Colon (tissue), 2 donors: Measurements from ENCODE around the gene PTPRG.

Source experiments
- FAIRE-seq: peaks from 2 replicates; lab custom pipeline; 2012; peaks lifted over from hg19 to GRCh38; lab: Jason Lieb, UNC
- donor health status: control.
- donor health status: control.

Gene PTPRG

DNA sequence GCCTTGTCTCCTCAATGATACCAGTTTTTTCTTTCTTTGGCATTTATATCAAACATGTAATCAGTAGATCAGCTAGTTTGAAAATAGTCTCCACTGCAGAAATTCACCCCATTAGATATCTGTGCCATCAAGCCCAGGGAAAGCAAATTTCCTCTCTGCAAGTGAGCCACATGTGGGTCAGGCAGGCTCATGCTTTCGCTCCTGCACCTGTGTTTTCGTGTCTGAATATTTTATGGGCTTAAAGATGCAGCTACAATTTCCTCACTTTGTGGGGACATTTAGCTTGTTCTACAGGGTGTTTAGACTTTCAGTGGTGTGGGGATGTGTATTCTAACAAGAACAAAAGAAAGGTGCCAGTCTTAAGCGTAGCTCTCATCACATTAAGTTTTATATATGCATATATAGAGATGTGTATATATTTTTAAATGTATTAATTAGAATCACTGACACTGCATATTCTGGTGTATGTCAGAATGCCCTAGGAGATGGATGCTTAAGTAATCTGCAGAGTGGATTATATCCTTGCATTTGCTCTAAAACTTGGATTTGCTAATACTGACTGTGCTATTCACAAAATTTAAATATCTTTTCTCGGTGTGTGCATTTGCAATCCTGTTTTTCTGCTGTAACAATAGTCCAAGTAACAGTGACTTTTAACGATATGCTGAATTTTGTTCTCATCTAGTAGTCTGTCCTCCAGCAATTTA lies 372.6 kb downstream of the PTPRG start:
- FAIRE-seq = no peak

- FAIRE-seq = no peak
Observed at GRCh38 chr3:61934505-61934871, 373.1 kb downstream of the PTPRG start.

- no peak for FAIRE-seq
Observed at GRCh38 chr3:61935814-61936213, 374.4 kb downstream of the PTPRG start.

- no peak for FAIRE-seq
Observed at GRCh38 chr3:61936344-61936937, 375.1 kb downstream of the PTPRG start.

GRCh38 chr3:61937477-61937876 lies 376.1 kb downstream of the PTPRG start:
- FAIRE-seq = no peak

DNA sequence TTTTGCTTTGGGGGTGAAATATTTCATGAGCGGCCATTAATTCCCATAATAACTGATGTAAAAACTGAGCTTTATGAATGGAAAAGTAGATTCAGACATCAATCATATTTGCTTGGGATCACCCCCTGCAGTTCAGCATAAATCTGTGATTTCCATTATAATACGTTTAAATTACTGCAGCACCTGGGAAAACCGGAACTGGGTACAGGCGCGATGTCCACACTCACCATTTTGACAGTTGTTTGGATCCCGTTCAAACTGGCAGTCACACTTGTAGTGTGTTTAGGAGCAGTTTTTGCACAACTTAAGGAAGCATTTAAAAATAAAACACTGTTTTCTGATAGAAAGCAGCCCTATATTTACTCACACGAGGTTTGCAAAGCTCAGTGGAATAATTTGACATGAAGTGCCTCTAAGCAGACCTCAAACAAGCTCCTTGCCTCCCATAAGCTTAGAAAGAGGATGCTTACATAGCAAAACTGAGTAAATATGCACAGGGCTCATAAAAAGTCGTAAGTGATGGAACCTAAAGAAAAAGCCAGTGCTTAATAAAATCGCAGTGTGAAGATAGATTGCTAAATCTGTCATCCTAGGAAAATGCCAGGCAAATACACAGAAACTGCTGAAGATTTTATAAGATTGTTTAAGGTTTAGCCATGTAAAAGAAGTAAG lies 377.6 kb downstream of the PTPRG start:
- FAIRE-seq = no peak

DNA sequence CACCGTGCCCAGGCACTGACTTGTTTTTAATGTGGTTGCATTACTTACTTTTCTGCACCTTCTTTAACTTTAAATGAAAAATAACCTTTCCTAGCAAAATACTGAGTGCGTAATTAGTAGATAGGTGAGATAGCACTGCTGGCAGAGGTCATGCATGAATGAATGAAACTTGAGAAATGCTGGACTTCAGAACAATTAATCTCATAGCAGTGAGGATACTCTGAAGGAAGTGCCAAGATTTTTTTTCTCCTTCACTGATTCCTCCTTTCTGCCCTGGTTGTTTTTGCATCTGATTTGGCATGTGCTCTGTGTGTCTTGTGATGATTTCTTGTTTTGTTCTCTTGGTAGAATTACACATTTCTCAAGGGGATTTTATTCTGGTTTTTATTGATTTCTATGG lies 378.9 kb downstream of the PTPRG start:
- FAIRE-seq = no peak

DNA sequence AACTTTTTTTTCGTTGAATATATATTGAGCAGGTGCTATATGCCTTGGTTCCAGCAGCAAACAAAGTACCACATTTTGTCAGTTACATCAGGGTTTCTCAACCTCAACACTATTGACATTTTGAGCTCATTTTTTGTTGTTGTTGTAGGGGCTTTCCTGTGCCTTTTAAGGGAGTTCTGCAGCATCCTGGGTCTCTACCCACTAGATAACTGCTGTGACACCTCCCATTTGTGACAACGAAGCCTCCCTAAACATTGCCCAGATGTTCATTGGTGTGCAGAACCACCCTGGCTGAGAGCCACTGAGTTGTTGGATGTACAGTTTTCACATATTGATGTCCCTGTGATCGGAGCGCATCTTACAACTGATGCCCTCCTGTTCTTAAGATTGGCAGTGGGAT lies 382.6 kb downstream of the PTPRG start:
- FAIRE-seq = no peak

DNA sequence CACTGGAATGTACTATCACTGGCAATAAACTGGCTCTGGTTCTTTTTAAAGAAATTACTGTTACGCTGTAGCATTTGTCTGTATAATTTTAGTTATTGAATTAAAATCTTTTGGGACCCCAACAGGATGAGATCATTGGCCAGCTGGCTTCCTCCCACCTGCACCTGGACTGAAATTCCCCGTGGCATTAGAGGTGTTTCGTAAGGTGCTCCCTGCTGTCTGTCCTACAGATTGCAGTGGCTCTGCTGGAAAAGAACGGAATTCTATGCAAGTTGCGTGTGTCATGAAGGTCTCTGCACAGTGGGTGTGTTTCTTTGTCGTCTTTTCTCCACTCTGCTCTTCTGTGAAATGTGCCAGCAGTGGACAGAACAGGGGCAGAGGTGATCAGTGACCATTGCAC lies 383.4 kb downstream of the PTPRG start:
- no peak for FAIRE-seq

- no peak for FAIRE-seq
Observed at GRCh38 chr3:61945657-61946056, 384.3 kb downstream of the PTPRG start.

GRCh38 chr3:61946570-61947324 lies 385.4 kb downstream of the PTPRG start:
- no peak for FAIRE-seq

DNA sequence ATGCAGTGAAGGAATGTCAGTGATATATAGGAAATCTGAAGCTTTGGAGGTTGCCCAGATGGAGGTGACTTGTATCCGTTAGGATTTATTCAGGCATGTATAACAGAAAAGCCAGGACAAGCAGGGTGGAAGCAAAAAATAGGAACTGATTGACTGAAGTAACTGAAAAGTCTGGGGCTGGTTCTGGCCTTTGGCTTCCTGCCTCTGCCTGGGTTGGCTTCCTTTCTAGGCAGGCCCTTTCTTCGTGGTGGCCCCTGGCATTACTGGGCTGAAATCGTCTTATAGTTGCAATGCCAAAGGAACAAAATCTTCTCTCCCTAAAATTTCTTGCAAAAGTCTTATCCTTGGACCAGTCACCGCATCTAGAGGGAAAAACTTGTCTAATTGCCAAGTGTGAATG lies 386.1 kb downstream of the PTPRG start:
- no peak for FAIRE-seq

DNA sequence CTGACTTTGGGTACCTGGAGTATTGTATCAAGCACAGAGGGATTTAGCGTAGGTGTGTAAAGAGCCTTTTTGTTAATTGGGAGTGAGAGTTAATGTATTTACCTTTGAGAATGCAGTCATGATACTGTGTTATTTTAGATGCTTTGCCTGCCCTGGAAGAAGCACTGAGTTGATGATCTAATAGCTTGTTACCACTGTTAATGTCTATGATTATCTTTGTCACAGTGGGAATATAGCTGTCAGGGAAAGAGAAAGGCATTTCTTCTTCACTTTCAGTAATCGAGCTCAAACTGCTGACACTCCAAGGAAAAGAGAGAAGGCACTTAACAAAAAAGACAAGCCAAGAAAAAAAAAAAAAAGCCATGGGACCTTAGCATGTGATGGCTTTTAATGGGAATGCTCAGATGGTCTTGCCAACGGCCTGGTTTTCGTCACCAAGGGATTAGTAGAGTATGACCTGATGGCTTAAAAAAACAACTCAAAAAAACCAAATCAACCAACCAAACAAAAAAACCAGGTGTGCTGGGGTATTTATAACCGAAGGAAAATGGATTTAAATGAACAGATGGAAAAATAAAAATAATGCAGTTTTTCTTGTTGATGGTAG lies 387.4 kb downstream of the PTPRG start:
- no peak for FAIRE-seq

DNA sequence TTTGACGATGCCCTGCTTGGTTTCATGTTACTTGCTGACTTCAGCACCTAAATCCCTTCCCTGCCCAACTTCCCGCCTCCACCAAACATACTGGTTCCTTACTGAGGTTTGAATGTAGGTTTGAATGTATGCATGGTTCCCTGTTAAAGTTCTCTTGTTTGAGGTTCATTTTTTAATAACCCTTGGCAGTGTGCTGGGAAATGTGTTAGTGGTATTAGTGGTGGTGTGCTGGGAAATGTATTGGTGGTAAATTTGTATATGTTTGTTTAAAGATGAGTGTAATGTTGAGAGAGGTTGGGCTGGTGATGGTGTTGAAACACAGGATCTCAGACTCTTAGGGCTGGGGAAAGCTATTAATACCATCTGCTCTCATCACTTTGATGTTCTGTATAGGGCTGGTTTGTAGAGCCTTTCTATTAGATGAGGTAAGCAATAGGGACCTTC lies 392.7 kb downstream of the PTPRG start:
- FAIRE-seq = no peak

GRCh38 chr3:61955483-61955882 lies 394.1 kb downstream of the PTPRG start:
- FAIRE-seq = no peak

GRCh38 chr3:61956236-61956635 lies 394.9 kb downstream of the PTPRG start:
- no peak for FAIRE-seq

DNA sequence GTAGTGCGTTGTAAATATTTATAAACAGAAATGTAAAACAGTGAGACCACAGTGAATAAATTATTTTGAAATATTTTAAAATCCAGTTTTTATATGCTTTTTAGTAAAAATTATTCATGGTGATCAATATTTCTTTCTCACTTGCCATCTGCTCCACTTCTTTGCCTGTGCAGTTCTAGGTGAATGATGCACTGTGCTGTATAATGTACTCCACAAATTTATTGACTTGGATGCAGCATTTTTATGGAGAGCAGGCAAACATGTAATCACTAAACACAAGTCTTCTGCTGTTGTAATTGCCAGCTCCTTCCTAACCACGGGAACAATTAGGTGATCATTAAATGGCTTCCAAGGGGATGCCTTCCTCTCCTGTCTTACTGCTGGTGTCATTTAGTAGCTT lies 395.9 kb downstream of the PTPRG start:
- FAIRE-seq = no peak

DNA sequence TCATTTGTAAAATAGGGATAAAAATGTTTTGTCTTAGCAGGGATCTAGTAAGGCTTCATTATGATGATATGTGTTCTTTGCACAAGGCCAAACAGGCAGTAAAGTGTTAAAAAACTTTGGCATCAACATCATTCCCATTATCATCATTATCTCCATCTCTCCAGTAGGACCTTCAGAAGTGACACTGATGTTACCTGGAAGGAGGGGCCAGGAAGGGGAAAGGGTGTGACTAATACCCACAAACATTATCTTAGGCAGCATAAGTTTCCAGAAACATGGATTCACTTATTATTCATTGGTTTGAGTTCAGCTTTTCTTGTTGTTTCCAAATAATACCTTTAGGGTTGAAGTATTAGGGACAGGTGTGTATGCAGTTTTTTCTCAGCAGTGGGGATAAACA lies 399.6 kb downstream of the PTPRG start:
- FAIRE-seq = no peak

DNA sequence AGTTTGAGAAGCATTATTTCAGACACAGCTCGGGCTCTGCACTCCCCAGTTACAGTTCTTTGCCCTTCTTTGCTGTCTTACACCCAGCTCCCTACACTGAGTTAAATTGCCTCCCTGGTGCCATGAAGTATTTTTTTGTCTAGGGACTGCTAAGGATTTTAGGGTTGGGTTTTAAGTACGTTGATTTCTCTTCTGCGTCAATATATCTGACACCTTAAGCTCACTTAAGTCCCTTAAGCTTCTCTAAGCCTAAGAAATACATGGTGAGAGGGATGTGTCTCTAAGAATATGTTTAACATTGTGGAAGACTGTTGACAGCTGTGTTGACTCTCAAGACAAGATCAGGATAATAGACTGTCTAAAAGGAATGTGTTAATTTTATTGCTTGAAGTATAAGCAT lies 400.5 kb downstream of the PTPRG start:
- no peak for FAIRE-seq

GRCh38 chr3:61964566-61964965 lies 403.2 kb downstream of the PTPRG start:
- no peak for FAIRE-seq

DNA sequence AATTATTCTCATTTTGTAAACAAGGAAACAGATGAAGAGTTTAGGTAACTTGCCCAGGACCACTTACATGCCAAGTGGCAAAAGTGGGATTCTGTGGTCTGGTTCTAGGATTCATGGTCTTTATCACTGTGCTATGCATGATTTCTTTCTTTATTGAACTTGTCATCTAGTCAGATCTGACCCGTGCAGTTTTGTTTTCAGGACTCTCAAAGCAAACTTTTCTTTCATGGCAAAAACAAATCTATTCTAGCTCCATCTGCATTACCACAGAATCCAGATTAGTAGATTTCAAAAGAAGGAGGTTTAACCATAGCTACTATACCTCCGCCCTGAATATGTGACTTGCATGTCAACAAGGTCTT lies 404.4 kb downstream of the PTPRG start:
- no peak for FAIRE-seq

DNA sequence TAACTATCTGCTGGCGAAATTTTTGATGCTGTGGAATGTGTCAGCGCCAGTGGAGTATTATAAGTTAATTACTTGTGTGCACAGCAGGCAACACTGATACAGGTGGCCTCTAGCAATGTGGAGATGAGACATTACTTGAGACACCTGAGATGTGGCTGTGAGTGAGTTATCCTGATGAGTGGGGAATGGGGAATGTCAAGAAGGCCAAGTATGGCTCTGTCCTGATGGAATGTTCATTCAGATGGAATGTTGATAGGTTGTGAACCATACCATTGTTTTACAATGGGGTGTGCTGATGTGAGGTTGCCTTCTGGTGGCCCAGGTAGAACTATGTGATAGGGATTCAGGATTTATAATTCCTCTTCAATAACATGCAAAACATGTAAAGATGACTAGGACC lies 404.8 kb downstream of the PTPRG start:
- FAIRE-seq = no peak

GRCh38 chr3:61967019-61967418 lies 405.6 kb downstream of the PTPRG start:
- no peak for FAIRE-seq
